Gastroesophageal sphincter (tissue), 4 donors: ENCODE measurements around the gene TECPR2. TPM values are rescaled to one million over a fixed set of nuclear protein-coding genes. Genes with fewer than 3 reads are reported as not detected.

Source experiments
- ATAC-seq: fragments of 150-250 bp; one replicate; pipeline ENCODE4 v1.9.1; 2016; ENCODE audit warnings: mild to moderate bottlenecking, moderate library complexity
- H3K27ac ChIP-seq, 4 donors: fragments of 200-600 bp; sonication (generic) in 3 of 4; 1 replicate in 3 of 4; 2 replicates in 1 of 4; pipeline ENCODE4 v1.5.1; 2016 to 2019
- H3K27me3 ChIP-seq: fragments of 200-600 bp; sonication (generic); one replicate; pipeline ENCODE4 v1.5.1; 2019
- H3K36me3 ChIP-seq, 2 donors: fragments of 200-600 bp; sonication (generic); one replicate each; pipeline ENCODE4 v1.5.1; 2019; ENCODE audit warnings: control low read depth in 1 of 2
- H3K4me1 ChIP-seq, 3 donors: fragments of 200-600 bp; sonication (generic); 1 replicate in 2 of 3; 2 replicates in 1 of 3; pipeline ENCODE4 v1.5.1; 2016 to 2019; ENCODE audit warnings: control low read depth in 2 of 3
- H3K4me3 ChIP-seq, 2 donors: fragments of 200-600 bp; sonication (generic); one replicate each; pipeline ENCODE4 v1.5.1; 2019; ENCODE audit warnings: mild to moderate bottlenecking in 1 of 2, moderate library complexity in 1 of 2
- H3K9me3 ChIP-seq, 3 donors: fragments of 200-600 bp; sonication (generic); one replicate each; pipeline ENCODE4 v1.5.1; 2017 to 2019; ENCODE audit warnings: control low read depth in 2 of 3
- EP300 ChIP-seq: sonication (generic); formaldehyde crosslinking; IDR thresholded peaks from one replicate; pipeline ENCODE4 v1.6.1; 2017; ENCODE audit warnings: antibody characterized with exemption, mild to moderate bottlenecking
- POLR2A ChIP-seq, 2 donors: fragments of 450-650 bp; IDR thresholded peaks; one replicate each; pipeline ENCODE4 v1.6.1; 2017; ENCODE audit warnings: antibody characterized with exemption in 2 of 2, mild to moderate bottlenecking in 2 of 2, moderate library complexity in 1 of 2
- POLR2AphosphoS5 ChIP-seq: sonication (generic); formaldehyde crosslinking; IDR thresholded peaks from one replicate; pipeline ENCODE4 v1.6.1; 2017; ENCODE audit warnings: antibody characterized with exemption
- WGBS, 2 donors: methylation state at CpG; one replicate each; pipeline ENCODE4 v1.1.5; 2018; ENCODE audit warnings: low coverage in 1 of 2; 5-methylcytosine and 5-hydroxymethylcytosine counted together
- total RNA-seq, 4 donors: library from RNA; depleted of rRNA; stranded (reverse); fragments of >200 nt; gene quantifications; one replicate each; pipeline ENCODE4 v1.1.0, GENCODE V29; 2016
- TF ChIP-seq, protein P1 (sequence below), 4 experiments: fragments of 200-600 bp in 2 of 4; fragments of 450-650 bp in 2 of 4; sonication (generic) in 1 of 4; IDR thresholded peaks; one replicate each; pipeline ENCODE4 v1.5.1; 2017 to 2019; ENCODE audit warnings: antibody characterized with exemption in 4 of 4, mild to moderate bottlenecking in 2 of 4, moderate library complexity in 2 of 4

TECPR2 gene
- total RNA-seq, 4 donors from 2014 or later, result 26.0 to 57.2 (median 30.5) TPM

DNA sequence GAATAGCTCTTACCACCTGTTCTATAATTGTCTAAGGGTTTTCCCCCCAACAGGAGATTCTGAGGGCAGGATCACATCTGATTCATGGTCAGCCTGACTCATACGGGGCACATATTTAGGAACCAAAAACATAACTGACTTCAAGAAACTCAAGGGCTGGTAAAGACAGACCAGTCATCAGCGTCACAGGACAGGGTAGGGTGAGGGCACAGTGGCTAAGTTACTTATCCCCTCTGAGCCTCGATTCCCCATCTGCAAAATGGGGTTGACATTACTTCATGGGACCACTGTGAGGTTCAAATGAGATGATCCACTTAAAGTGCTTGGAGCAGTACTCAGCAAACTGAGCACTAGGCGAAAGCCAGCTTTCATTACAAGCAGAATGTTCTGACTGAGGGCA lies 657 bp upstream of the TECPR2 start:
- no peak for ATAC-seq
- WGBS, 2 donors, result 0 to 14% methylated on average over 1 to 2 of the region's 4 CpGs

DNA sequence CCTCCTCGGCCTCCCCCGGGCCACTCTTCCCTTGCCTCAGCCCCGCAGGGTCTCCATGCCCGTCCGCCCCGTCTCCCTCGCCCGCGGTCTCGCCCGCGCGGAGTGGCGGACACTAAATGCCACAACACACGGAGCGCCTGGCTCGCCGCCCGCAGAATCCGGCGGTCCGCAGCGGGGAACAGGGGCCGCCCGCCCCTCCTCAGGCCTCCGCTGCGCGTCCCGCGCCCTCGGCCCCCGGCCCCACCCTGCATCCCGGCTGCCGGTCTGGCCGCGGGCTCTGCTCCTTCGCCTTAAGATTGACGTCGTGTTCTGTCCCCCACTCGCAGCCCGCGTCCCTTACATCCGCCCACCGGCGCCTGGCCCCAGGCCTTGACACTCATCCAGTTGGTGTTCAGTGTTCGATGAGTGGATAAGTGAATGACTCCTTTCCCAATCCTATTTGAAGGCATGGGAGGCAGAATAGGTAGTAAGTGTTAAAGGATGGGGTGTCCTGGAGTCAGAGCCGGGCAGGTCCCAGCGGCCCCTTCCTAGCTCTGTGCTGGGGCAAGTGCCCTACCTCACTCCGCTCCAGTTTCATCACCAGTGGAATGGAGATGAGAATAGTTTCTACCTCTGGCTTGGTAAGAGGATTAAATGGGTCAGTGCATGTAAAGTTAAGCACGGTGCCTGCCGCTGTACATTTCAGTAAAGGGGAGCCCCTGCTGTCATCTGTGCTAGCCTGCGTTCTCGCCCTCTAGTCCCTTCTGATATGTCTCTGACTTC lies 622 bp downstream of the TECPR2 start:
- H3K27ac ChIP-seq, result peak overlapping the region; percentile 81 to 99 (median 98)
- WGBS, 2 donors, result 3 to 9% methylated on average over 4 to 15 of the region's 53 CpGs
- H3K4me1 ChIP-seq, result peaks cover 10 to 58% (median 13%) of the 10 kb centered on the region in 3 donors
- no peaks in the 10 kb centered on the region for H3K27me3 ChIP-seq
- peaks cover 0 to 18% of the 10 kb centered on the region in 2 donors for H3K36me3 ChIP-seq
- TF ChIP-seq EP300 (no peak), POLR2A (IDR thresholded peaks at IDR 0.05) (no peak), POLR2AphosphoS5 (no peak)
- TF ChIP-seq, protein P1, sequence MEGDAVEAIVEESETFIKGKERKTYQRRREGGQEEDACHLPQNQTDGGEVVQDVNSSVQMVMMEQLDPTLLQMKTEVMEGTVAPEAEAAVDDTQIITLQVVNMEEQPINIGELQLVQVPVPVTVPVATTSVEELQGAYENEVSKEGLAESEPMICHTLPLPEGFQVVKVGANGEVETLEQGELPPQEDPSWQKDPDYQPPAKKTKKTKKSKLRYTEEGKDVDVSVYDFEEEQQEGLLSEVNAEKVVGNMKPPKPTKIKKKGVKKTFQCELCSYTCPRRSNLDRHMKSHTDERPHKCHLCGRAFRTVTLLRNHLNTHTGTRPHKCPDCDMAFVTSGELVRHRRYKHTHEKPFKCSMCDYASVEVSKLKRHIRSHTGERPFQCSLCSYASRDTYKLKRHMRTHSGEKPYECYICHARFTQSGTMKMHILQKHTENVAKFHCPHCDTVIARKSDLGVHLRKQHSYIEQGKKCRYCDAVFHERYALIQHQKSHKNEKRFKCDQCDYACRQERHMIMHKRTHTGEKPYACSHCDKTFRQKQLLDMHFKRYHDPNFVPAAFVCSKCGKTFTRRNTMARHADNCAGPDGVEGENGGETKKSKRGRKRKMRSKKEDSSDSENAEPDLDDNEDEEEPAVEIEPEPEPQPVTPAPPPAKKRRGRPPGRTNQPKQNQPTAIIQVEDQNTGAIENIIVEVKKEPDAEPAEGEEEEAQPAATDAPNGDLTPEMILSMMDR (IDR thresholded peaks at IDR 0.05), result no peak
- peak; percentile 56 for ATAC-seq
- peak overlapping the region; percentile 65 to 78 for H3K4me3 ChIP-seq
- no peaks in the 10 kb centered on the region for H3K9me3 ChIP-seq

More for the DNA sequence above, 657 bp upstream of the TECPR2 start:
- H3K27ac ChIP-seq, result peak overlapping the region; percentile 81 to 99 (median 98)
- H3K4me3 ChIP-seq, result peak overlapping the region; percentile 65 to 78
- peaks cover 10 to 58% (median 13%) of the 10 kb centered on the region in 3 donors for H3K4me1 ChIP-seq
- H3K27me3 ChIP-seq, result no peaks in the 10 kb centered on the region
- peaks cover 0 to 31% of the 10 kb centered on the region in 2 donors for H3K36me3 ChIP-seq
- TF ChIP-seq, protein P1 (IDR thresholded peaks at IDR 0.05), result no peak
- TF ChIP-seq POLR2A (IDR thresholded peaks at IDR 0.05) (no peak), POLR2AphosphoS5 (no peak), EP300 (no peak)
- H3K9me3 ChIP-seq, result no peaks in the 10 kb centered on the region

DNA sequence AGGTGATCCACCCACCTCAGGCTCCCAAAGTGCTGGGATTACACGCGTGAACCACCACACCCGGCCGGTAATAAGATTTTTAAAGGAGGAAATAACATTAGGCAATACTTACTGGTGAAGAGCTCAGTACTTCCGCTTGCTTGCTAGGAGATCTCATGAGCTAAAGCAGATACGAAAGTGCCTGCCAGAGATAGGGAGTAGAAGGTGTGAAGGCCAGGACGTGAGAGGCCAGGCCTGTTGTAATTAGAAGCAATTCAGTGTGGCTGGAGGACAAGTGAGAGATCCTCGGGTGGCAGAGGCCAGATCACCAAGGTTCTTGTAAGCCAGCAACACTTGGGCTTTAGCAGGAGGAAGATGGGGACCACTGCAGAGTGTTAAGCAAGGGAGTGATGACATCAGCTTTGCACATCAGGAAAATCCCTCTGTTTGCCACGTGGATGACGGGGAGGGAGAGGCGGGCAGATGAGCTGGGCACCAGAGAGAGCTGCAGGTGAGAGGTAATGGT lies 7.6 kb downstream of the TECPR2 start:
- no peak for ATAC-seq
- Histone ChIP-seq H3K4me1 (peaks cover 0 to 22% (median 0%) of the 10 kb centered on the region in 3 donors), H3K36me3 (peaks cover 0 to 10% of the 10 kb centered on the region in 2 donors), H3K9me3 (no peaks in the 10 kb centered on the region), H3K4me3 (no peak overlapping the region), H3K27me3 (no peaks in the 10 kb centered on the region), H3K27ac (no peak overlapping the region)
- 56 to 78% methylated on average over 5 to 11 of the region's 11 CpGs for WGBS, 2 donors
- TF ChIP-seq POLR2A (IDR thresholded peaks at IDR 0.05) (no peak), POLR2AphosphoS5 (no peak), EP300 (no peak)
- TF ChIP-seq, protein P1 (IDR thresholded peaks at IDR 0.05), result no peak

DNA sequence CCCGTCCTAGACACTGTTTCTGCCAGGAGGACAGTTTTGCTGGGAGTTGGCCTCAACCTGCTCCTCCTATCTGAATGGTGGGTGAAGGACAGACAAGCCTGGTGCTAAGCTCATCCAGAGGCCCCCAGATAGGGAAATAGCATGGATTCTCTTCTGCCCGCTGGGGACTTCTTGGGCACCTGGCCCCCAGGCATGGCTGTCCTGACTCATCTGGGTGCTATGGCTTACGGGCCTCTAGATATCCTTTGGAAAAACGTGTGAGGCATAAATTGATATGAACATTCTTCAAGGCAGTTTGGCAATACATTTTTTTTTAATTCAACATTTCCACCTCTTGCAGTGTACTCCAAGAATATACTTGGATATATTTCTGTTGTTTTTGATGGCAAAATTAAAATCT lies 8.6 kb downstream of the TECPR2 start:
- TF ChIP-seq EP300 (no peak), POLR2A (IDR thresholded peaks at IDR 0.05) (no peak), POLR2AphosphoS5 (no peak)
- no peaks in the 10 kb centered on the region for H3K27me3 ChIP-seq
- no peak overlapping the region for H3K27ac ChIP-seq
- H3K36me3 ChIP-seq, result peaks cover 0 to 10% of the 10 kb centered on the region in 2 donors
- WGBS, 2 donors, result 72% methylated on average over 3 to 4 of the region's 4 CpGs
- peaks cover 0 to 14% (median 0%) of the 10 kb centered on the region in 3 donors for H3K4me1 ChIP-seq
- no peak overlapping the region for H3K4me3 ChIP-seq
- no peaks in the 10 kb centered on the region for H3K9me3 ChIP-seq
- ATAC-seq, result no peak

DNA sequence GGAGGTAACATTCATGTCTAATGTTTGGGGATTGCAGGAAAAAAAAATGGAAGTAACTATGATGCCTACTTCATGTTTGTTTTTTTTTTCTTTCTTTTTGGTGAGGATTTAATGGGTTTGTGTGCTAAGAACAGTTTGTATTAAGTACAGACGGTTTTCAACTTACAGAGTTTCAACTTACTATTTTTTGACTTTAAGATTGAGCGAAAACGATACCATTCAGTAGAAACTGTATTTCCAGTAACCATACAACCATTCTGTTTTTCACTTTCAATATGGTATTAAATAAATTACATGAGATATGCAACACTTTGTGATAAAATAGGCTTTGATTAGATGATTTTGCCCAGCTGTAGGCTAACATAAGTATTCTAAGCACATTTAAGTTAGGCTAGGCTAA lies 10.4 kb downstream of the TECPR2 start:
- Histone ChIP-seq H3K27me3 (no peaks in the 10 kb centered on the region), H3K4me1 (peaks cover 0 to 9% (median 0%) of the 10 kb centered on the region in 3 donors), H3K36me3 (peaks cover 0 to 28% of the 10 kb centered on the region in 2 donors), H3K27ac (no peak overlapping the region), H3K4me3 (no peak overlapping the region), H3K9me3 (no peaks in the 10 kb centered on the region)
- TF ChIP-seq POLR2A (IDR thresholded peaks at IDR 0.05), result no peak
- ATAC-seq, result no peak
- 86 to 93% methylated on average over 3 of the region's 3 CpGs for WGBS, 2 donors

- Histone ChIP-seq H3K4me3 (no peak overlapping the region), H3K9me3 (no peaks in the 10 kb centered on the region), H3K36me3 (peaks cover 0 to 39% of the 10 kb centered on the region in 2 donors), H3K4me1 (peaks cover 0 to 6% (median 0%) of the 10 kb centered on the region in 3 donors), H3K27ac (no peak overlapping the region), H3K27me3 (no peaks in the 10 kb centered on the region)
- WGBS, 2 donors, result 70 to 86% methylated on average over 2 of the region's 2 CpGs
- TF ChIP-seq POLR2A (IDR thresholded peaks at IDR 0.05) (no peak), POLR2AphosphoS5 (no peak), EP300 (no peak)
- TF ChIP-seq, protein P1 (IDR thresholded peaks at IDR 0.05), result no peak
- ATAC-seq, result no peak
Observed at GRCh38 chr14:102374264-102374663, 11.5 kb downstream of the TECPR2 start.
